Smooth muscle cell of the coronary artery (primary cell): ENCODE results near the gene CISD3. TPM values are rescaled to one million over a fixed set of nuclear protein-coding genes. Genes with fewer than 3 reads are reported as not detected.

ENCODE experiments used
- total RNA-seq: library from RNA; depleted of rRNA; stranded (reverse); fragments of >200 nt; gene quantifications from 2 replicates; pipeline ENCODE4 v1.2.3, GENCODE V29; 2014; ENCODE audit warnings: low replicate concordance

CISD3 gene
- total RNA-seq, result 1.8 and 4.5 TPM in 2 replicates

GRCh38 chr17:38729886-38730525 lies at the start of gene CISD3:
TSS of gene CISD3 (plus strand) at chr17:38730341. CDS start at chr17:38730359, 18 bp downstream.

GRCh38 chr17:38704606-38705522 lies 25.3 kb upstream of the CISD3 start, which contains the start of gene MLLT6:
TSS of gene MLLT6 (plus strand) at chr17:38705273. CDS start at chr17:38705633, 360 bp downstream.

GRCh38 chr17:38748149-38748891 lies 18.2 kb downstream of the CISD3 start, which contains the start of gene PCGF2:
TSS of gene PCGF2 (minus strand) at chr17:38748336. CDS start at chr17:38740402, 7,934 bp downstream.

GRCh38 chr17:38752308-38753070 lies 22.3 kb downstream of the CISD3 start, which contains the start of gene PSMB3:
TSS of gene PSMB3 (plus strand) at chr17:38752741. CDS start at chr17:38752827, 86 bp downstream.

Other genes with a start within 250 kb of the CISD3 start
- gene SRCIN1, start 124.4 kb upstream of the CISD3 start, total RNA-seq, result under 0.01 and 0.12 TPM in 2 replicates
- 0.12 and 0.90 TPM in 2 replicates for gene EPOP, start 55.4 kb upstream of the CISD3 start, total RNA-seq
- gene MLLT6, start 25.1 kb upstream of the CISD3 start, total RNA-seq, result 17.1 and 44.8 TPM in 2 replicates
- 1.5 and 5.3 TPM in 2 replicates for gene PCGF2, start 18.0 kb downstream of the CISD3 start, total RNA-seq
- 453 and 499 TPM in 2 replicates for gene PSMB3, start 22.4 kb downstream of the CISD3 start, total RNA-seq
- 38.9 and 90.7 TPM in 2 replicates for gene PIP4K2B, start 69.2 kb downstream of the CISD3 start, total RNA-seq
- 6.6 and 8.1 TPM in 2 replicates for gene CWC25, start 95.0 kb downstream of the CISD3 start, total RNA-seq
- 3,022 and 3,163 TPM in 2 replicates for gene RPL23, start 123.4 kb downstream of the CISD3 start, total RNA-seq
- 72.4 and 76.5 TPM in 2 replicates for gene LASP1, start 139.7 kb downstream of the CISD3 start, total RNA-seq
- under 0.01 TPM in 1 of 2 replicates, not detected in the other for gene FBXO47, start 237.1 kb downstream of the CISD3 start, total RNA-seq